ENCODE results near the gene TOMM22.

Gene TOMM22

DNA sequence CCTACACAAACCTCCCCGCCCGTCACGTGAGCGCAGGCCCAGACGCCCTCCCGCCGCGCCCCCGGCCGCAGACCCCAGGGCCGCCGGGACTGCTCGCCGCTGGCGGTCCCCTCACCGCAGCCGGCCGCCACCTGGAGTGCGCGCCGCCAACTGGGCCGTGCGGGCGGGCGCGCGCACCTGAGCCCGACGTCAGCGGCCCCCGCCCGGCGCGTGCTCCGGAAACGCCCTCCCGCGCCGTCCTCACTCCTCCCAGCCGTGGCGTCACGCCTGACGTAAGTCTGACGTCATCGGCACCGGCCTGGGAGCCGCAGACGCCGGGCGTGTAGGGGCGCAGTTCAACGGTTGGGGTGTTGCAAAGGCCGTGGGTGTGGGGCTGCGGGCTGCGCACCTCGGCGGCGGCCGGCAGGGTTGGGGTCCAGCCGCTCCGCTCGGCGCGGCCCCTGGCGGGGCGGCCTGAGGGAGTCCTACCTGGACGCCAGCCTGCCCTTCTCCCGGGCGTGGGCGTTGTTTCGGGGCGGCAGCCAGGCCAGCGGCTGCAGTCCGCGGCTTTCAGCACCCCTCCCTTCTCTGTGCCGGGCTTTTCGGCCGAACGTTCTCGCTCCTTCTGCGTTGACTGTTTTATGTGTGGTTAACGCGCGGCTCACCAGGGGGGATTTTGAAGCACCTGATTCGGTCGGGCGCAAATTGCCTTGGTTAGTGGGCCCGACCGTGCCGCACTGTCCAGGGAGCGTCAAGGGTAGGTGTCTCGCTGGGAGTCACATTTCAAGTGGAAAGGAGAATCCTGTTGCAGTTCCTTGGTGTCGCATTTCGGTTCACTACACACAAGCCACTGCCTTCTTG is 19.3 kb downstream of the TOMM22 start, which contains the start of gene JOSD1 (continued):
- TF ChIP-seq, protein P1, sequence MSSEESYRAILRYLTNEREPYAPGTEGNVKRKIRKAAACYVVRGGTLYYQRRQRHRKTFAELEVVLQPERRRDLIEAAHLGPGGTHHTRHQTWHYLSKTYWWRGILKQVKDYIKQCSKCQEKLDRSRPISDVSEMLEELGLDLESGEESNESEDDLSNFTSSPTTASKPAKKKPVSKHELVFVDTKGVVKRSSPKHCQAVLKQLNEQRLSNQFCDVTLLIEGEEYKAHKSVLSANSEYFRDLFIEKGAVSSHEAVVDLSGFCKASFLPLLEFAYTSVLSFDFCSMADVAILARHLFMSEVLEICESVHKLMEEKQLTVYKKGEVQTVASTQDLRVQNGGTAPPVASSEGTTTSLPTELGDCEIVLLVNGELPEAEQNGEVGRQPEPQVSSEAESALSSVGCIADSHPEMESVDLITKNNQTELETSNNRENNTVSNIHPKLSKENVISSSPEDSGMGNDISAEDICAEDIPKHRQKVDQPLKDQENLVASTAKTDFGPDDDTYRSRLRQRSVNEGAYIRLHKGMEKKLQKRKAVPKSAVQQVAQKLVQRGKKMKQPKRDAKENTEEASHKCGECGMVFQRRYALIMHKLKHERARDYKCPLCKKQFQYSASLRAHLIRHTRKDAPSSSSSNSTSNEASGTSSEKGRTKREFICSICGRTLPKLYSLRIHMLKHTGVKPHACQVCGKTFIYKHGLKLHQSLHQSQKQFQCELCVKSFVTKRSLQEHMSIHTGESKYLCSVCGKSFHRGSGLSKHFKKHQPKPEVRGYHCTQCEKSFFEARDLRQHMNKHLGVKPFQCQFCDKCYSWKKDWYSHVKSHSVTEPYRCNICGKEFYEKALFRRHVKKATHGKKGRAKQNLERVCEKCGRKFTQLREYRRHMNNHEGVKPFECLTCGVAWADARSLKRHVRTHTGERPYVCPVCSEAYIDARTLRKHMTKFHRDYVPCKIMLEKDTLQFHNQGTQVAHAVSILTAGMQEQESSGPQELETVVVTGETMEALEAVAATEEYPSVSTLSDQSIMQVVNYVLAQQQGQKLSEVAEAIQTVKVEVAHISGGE (tag by site-specific recombination; conservative IDR thresholded peaks at IDR 0.05; ENCODE audit: low read depth), result peak; percentile 33; the same call in 1 of the 2 replicates
- TF ChIP-seq ZNF324 (tag by site-specific recombination; IDR thresholded peaks at IDR 0.05), result peak; percentile 91; the same call in 1 of the 2 replicates
- TF ChIP-seq ZNF585B (tag by site-specific recombination; IDR thresholded peaks at IDR 0.05), result peak; percentile 10; the same call in 1 of the 2 replicates
- no peak for TF ChIP-seq ZNF302 (tag by site-specific recombination; IDR thresholded peaks at IDR 0.05; ENCODE audit: low read depth)
- TF ChIP-seq, protein P2, sequence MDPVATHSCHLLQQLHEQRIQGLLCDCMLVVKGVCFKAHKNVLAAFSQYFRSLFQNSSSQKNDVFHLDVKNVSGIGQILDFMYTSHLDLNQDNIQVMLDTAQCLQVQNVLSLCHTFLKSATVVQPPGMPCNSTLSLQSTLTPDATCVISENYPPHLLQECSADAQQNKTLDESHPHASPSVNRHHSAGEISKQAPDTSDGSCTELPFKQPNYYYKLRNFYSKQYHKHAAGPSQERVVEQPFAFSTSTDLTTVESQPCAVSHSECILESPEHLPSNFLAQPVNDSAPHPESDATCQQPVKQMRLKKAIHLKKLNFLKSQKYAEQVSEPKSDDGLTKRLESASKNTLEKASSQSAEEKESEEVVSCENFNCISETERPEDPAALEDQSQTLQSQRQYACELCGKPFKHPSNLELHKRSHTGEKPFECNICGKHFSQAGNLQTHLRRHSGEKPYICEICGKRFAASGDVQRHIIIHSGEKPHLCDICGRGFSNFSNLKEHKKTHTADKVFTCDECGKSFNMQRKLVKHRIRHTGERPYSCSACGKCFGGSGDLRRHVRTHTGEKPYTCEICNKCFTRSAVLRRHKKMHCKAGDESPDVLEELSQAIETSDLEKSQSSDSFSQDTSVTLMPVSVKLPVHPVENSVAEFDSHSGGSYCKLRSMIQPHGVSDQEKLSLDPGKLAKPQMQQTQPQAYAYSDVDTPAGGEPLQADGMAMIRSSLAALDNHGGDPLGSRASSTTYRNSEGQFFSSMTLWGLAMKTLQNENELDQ (tag by site-specific recombination; IDR thresholded peaks at IDR 0.05; ENCODE audit: low read depth), result no peak
- TF ChIP-seq, protein P3, sequence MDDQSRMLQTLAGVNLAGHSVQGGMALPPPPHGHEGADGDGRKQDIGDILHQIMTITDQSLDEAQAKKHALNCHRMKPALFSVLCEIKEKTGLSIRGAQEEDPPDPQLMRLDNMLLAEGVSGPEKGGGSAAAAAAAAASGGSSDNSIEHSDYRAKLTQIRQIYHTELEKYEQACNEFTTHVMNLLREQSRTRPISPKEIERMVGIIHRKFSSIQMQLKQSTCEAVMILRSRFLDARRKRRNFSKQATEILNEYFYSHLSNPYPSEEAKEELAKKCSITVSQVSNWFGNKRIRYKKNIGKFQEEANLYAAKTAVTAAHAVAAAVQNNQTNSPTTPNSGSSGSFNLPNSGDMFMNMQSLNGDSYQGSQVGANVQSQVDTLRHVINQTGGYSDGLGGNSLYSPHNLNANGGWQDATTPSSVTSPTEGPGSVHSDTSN (CRISPR knock-in tag; IDR thresholded peaks at IDR 0.05), result peak; percentile 61
- no peak for TF ChIP-seq ZNF221 (tag by site-specific recombination; IDR thresholded peaks at IDR 0.05; ENCODE audit: borderline replicate concordance)

DNA sequence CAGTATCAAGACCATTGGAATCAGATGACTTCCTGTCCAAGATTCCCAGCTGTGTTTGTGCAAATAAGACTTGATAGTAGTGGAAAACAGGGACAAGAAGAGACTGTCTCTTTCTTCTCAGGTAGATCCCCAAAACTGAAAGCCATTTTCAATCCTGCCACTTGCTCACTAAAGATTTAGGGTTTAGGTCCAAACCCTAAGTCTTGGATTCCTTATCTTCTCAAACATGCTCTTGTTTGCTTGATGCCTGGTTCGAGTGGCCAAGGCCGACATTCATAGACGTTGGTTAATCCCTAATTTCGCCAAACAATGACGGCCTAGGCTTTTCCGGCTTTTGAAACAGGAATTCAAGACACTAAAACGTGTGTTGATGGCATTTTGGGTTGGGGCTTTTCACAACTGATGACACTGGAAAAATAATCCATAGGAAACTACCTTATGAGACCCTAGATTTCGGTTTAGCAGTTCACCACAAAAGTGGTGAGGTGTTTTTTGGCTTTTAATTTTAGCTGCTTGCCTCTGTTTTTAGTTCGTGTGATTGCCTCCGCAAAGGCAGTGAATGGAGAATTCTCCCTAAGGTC is 23.0 kb downstream of the TOMM22 start:
- POLR2A ChIA-PET, result no interaction called here
- peak overlapping the region; percentile 32 for H3K4me3 ChIP-seq (ENCODE audit: low read depth, low read length)
- CTCF ChIA-PET, result interaction anchor here (0.9 kb wide), 1 partner anchor 21 kb away, joined by 4 read pairs; no protein-coding TSS in a partner anchor
- H3K36me3 ChIP-seq (ENCODE audit: control insufficient read depth in 2 of 2, insufficient read depth in 1 of 2, low read length in 2 of 2), result peaks cover 0 to 14% of the 10 kb centered on the region in 2 experiments; a peak in 1 of 3 replicates
- H3K4me1 ChIP-seq (ENCODE audit: control insufficient read depth, insufficient read depth, low read length), result peaks cover 13% of the 10 kb centered on the region
- H3K9me3 ChIP-seq (ENCODE audit: control insufficient read depth, insufficient read depth, low read depth, low read length), result no peaks in the 10 kb centered on the region
- H3K27ac ChIP-seq (ENCODE audit: extremely low read depth, low read depth, low read length), result peak overlapping the region; percentile 63
- TF ChIP-seq, protein P4, sequence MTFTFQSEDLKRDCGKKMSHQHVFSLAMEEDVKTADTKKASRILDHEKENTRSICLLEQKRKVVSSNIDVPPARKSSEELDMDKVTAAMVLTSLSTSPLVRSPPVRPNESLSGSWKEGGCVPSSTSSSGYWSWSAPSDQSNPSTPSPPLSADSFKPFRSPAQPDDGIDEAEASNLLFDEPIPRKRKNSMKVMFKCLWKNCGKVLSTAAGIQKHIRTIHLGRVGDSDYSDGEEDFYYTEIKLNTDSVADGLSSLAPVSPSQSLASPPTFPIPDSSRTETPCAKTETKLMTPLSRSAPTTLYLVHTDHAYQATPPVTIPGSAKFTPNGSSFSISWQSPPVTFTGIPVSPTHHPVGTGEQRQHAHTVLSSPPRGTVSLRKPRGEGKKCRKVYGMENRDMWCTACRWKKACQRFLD (tag by site-specific recombination; IDR thresholded peaks at IDR 0.05), result no peak
- TF ChIP-seq ZNF596 (tag by site-specific recombination; IDR thresholded peaks at IDR 0.05) (no peak), WT1 (tag by site-specific recombination; IDR thresholded peaks at IDR 0.05) (no peak), ZNF433 (tag by site-specific recombination; IDR thresholded peaks at IDR 0.05; ENCODE audit: low read depth) (no peak), ZNF521 (tag by site-specific recombination; IDR thresholded peaks at IDR 0.05) (no peak), ZNF23 (tag by site-specific recombination; IDR thresholded peaks at IDR 0.05; ENCODE audit: borderline replicate concordance) (no peak), ZNF112 (tag by site-specific recombination; IDR thresholded peaks at IDR 0.05) (no peak), OVOL3 (tag by site-specific recombination; IDR thresholded peaks at IDR 0.05) (no peak), ZBTB21 (tag by site-specific recombination; IDR thresholded peaks at IDR 0.05) (no peak), ZBTB48 (tag by site-specific recombination; IDR thresholded peaks at IDR 0.05) (0 out of 2 replicates have a peak, but pooled peaks have one; percentile 25), ZNF830 (tag by site-specific recombination; IDR thresholded peaks at IDR 0.05; ENCODE audit: low read depth) (no peak), ZNF76 (tag by site-specific recombination; IDR thresholded peaks at IDR 0.05; ENCODE audit: borderline replicate concordance, low read depth) (no peak), ZNF2 (tag by site-specific recombination; IDR thresholded peaks at IDR 0.05) (no peak), ZNF391 (tag by site-specific recombination; IDR thresholded peaks at IDR 0.05; ENCODE audit: borderline replicate concordance, low read depth) (0 out of 2 replicates have a peak, but pooled peaks have one; percentile 67), ZNF768 (tag by site-specific recombination; IDR thresholded peaks at IDR 0.05) (no peak), IKZF3 (tag by site-specific recombination; IDR thresholded peaks at IDR 0.05) (no peak; the same call in 1 of the 2 replicates), ZBTB20 (tag by site-specific recombination; IDR thresholded peaks at IDR 0.05) (peak; percentile 32; the same call in 1 of the 2 replicates)
- TF ChIP-seq, protein P5, sequence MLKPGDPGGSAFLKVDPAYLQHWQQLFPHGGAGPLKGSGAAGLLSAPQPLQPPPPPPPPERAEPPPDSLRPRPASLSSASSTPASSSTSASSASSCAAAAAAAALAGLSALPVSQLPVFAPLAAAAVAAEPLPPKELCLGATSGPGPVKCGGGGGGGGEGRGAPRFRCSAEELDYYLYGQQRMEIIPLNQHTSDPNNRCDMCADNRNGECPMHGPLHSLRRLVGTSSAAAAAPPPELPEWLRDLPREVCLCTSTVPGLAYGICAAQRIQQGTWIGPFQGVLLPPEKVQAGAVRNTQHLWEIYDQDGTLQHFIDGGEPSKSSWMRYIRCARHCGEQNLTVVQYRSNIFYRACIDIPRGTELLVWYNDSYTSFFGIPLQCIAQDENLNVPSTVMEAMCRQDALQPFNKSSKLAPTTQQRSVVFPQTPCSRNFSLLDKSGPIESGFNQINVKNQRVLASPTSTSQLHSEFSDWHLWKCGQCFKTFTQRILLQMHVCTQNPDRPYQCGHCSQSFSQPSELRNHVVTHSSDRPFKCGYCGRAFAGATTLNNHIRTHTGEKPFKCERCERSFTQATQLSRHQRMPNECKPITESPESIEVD (tag by site-specific recombination; IDR thresholded peaks at IDR 0.05), result 0 out of 2 replicates have a peak, but pooled peaks have one; percentile 18

Data from HEK293 (cell line).